Measurements from ENCODE around the gene TRPM1.

Gene TRPM1

GRCh38 chr15:31020542-31020941, 81.0 kb downstream of the TRPM1 start:
- TF ChIP-seq, protein P1, sequence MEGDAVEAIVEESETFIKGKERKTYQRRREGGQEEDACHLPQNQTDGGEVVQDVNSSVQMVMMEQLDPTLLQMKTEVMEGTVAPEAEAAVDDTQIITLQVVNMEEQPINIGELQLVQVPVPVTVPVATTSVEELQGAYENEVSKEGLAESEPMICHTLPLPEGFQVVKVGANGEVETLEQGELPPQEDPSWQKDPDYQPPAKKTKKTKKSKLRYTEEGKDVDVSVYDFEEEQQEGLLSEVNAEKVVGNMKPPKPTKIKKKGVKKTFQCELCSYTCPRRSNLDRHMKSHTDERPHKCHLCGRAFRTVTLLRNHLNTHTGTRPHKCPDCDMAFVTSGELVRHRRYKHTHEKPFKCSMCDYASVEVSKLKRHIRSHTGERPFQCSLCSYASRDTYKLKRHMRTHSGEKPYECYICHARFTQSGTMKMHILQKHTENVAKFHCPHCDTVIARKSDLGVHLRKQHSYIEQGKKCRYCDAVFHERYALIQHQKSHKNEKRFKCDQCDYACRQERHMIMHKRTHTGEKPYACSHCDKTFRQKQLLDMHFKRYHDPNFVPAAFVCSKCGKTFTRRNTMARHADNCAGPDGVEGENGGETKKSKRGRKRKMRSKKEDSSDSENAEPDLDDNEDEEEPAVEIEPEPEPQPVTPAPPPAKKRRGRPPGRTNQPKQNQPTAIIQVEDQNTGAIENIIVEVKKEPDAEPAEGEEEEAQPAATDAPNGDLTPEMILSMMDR (IDR thresholded peaks at IDR 0.05; ENCODE audit: low read depth, low read length), result no peak
- H3K4me3 ChIP-seq (replicated peaks in 1 of 2; ENCODE audit: low read depth in 2 of 2, low read length in 2 of 2), result no peak overlapping the region
- DNase-seq (ENCODE audit: low read depth in 2 of 2), result no peak

DNA sequence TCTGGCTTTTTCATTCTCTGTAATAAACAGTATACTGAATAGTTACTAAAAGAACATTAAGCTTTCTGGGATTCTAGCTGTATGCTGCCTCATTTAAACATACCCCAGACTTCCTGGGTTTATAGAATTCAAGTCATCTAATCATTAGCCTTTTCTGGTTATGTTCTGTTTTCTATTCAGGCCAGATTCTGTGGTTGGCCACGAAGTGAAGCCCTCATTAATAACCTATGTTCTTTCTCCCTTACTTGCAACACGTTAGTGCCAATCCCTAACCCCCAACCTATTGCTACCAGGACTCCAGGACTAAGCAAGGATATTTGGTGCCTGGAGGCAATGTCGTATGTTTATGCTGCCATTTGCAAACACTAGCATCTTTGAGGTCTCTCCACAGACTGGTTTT, 81.5 kb downstream of the TRPM1 start:
- no peak for DNase-seq (ENCODE audit: low read depth in 2 of 2)
- H3K4me3 ChIP-seq (replicated peaks in 1 of 2; ENCODE audit: low read depth in 2 of 2, low read length in 2 of 2), result no peak overlapping the region
- TF ChIP-seq, protein P1 (IDR thresholded peaks at IDR 0.05; ENCODE audit: low read depth, low read length), result no peak

- TF ChIP-seq, protein P1 (IDR thresholded peaks at IDR 0.05; ENCODE audit: low read depth, low read length), result no peak
- no peak for DNase-seq (ENCODE audit: low read depth in 2 of 2)
- H3K4me3 ChIP-seq (replicated peaks in 1 of 2; ENCODE audit: low read depth in 2 of 2, low read length in 2 of 2), result no peak overlapping the region
Measured at GRCh38 chr15:31017311-31017710, 84.2 kb downstream of the TRPM1 start.

- H3K4me3 ChIP-seq (replicated peaks in 1 of 2; ENCODE audit: low read depth in 2 of 2, low read length in 2 of 2), result no peak overlapping the region
- TF ChIP-seq, protein P1 (IDR thresholded peaks at IDR 0.05; ENCODE audit: low read depth, low read length), result no peak
- peak; percentile 53 to 68 for DNase-seq (ENCODE audit: low read depth in 2 of 2)
Measured at GRCh38 chr15:31016446-31016915, 85.0 kb downstream of the TRPM1 start.

DNA sequence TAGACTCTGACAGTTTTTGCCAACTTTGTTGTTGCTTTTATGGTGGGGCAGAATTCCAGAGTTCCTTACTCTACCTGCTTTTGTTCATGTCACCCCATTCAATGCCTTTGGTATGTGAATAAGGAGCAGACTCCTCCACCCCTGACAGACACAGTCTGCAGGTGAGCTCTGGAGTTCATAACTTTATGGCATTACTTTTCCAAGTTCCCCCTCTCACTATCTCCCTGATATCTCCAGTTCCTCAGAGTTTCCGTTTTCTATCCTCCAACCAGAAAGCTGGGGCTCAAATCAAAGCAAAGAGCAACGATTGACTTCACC, 87.0 kb downstream of the TRPM1 start:
- DNase-seq (ENCODE audit: low read depth in 2 of 2), result no peak
- TF ChIP-seq, protein P1 (IDR thresholded peaks at IDR 0.05; ENCODE audit: low read depth, low read length), result no peak
- H3K4me3 ChIP-seq (replicated peaks in 1 of 2; ENCODE audit: low read depth in 2 of 2, low read length in 2 of 2), result no peak overlapping the region

GRCh38 chr15:31013863-31014607, 87.5 kb downstream of the TRPM1 start:
- DNase-seq (ENCODE audit: low read depth in 2 of 2), result no peak
- no peak overlapping the region for H3K4me3 ChIP-seq (replicated peaks in 1 of 2; ENCODE audit: low read depth in 2 of 2, low read length in 2 of 2)
- TF ChIP-seq, protein P1 (IDR thresholded peaks at IDR 0.05; ENCODE audit: low read depth, low read length), result no peak

DNA sequence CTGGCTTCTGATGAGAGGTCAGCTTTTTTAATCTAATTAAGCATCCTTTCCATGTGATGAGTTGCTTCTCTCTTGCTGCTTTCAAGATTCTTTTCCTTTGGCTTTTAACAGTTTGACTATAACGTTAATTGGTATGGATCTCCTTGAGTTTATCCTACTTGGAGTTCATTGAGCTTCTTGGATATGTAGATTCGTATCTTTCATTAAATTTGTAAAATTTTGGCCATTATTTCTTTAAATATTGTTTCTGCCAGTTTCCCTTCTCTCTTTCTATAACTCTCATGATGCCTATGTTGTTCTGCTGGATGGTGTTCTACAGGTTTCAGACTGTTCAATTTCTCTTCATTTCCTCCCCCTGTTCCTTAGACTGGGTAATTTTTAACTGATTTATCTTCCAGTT, 89.1 kb downstream of the TRPM1 start:
- DNase-seq (ENCODE audit: low read depth in 2 of 2), result no peak
- H3K4me3 ChIP-seq (replicated peaks in 1 of 2; ENCODE audit: low read depth in 2 of 2, low read length in 2 of 2), result no peak overlapping the region
- TF ChIP-seq, protein P1 (IDR thresholded peaks at IDR 0.05; ENCODE audit: low read depth, low read length), result no peak
